HG03354 (cell line): ENCODE results near the gene CADPS.

Source experiments
- ATAC-seq: cut with Tn5 transposase; IDR thresholded peaks from one replicate; pipeline ENCODE4 v1.9.1; 2021; ENCODE audit warnings: mild to moderate bottlenecking; ENCODE audit not compliant: unreplicated experiment, poor library complexity, severe bottlenecking

The CADPS gene

DNA sequence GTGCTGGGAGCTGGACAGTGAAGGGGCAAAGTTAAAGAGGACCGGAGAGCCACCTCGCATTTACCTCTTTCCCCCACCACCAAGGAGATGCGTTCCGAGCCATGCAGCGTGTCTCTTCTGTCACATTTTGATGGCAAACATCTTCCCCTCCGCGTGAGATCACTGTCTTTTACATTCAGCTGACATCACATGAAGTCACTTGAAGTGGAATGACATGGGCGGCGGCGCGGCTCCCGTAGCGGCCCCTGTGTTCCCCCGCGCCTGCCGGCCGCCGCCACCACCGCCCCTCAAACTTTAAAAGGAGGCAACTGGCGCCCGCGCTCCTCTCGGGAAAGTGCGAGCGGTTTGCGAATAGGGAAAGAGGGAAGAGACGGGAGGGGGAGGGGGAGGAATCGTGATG is 502.0 kb downstream of the CADPS start, which contains the start of gene FEZF2:
TSS of gene FEZF2 (minus strand) at position 336 of the 400 bp plus-strand sequence. CDS start 682 bp downstream, outside the sequence.
- ATAC-seq = no peak

DNA sequence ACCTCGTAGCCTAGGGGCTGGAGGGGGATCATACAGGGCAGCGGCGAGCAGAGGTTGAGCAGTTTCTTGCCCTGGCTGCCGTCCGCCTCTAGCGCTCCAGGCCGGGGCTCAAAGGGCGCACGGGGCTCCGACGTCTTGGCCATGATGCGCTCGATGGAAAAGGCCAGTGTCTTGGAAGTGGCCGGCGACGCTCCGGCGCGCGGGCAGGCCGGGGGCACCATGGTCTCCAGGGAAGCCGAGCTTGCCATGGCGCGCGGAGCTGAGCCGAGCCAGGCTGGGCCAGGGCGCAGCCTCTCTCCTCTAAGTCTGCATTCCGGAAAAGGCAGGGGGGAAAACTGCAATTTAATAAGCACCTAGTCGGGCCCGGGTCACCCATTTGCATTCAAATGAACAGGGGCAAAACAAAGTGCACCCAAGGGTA is 502.6 kb downstream of the CADPS start:
- no peak for ATAC-seq

DNA sequence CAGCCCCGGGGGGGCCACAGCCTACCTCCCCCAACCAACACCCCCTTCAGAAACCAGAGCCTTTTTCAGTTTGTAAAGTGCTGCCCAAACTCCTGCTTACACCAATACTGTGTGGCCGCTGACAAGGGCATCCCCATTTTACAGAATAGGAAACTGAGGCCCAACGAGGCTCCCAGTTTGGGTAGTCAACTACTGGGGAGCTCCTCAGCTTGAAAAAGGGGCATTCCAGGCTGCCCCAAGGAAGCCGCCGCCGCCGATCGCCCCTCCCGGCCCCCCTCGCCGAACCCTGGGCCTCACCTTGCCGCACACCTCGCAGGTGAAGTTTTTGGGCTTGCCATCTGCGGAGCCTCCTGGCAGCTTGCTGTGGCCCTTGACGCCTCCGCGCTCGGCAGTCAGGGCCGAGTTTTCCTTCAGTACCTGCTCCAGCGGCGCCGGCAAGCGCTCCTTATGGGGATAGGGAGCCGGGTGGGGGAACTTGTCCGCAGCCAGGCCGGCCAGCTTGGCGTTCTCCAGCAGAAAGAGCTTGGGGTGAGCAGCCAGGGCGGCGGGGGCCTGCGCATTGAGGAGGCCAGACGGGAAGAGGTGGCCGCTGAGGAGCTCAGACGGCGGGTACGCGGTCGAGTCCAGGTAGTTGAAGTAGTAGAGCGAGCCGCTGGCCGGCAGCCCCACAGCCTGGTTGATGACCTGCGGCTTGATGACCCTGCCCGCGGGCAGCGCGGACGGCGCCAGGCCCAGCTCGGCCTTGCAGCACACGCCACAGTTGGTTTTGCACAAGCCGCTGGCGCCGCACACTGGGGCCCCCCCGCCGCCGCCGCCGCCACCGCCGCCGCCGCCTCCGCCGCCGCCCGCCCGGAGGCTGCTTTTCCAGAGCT is 503.3 kb downstream of the CADPS start:
- ATAC-seq = no peak

DNA sequence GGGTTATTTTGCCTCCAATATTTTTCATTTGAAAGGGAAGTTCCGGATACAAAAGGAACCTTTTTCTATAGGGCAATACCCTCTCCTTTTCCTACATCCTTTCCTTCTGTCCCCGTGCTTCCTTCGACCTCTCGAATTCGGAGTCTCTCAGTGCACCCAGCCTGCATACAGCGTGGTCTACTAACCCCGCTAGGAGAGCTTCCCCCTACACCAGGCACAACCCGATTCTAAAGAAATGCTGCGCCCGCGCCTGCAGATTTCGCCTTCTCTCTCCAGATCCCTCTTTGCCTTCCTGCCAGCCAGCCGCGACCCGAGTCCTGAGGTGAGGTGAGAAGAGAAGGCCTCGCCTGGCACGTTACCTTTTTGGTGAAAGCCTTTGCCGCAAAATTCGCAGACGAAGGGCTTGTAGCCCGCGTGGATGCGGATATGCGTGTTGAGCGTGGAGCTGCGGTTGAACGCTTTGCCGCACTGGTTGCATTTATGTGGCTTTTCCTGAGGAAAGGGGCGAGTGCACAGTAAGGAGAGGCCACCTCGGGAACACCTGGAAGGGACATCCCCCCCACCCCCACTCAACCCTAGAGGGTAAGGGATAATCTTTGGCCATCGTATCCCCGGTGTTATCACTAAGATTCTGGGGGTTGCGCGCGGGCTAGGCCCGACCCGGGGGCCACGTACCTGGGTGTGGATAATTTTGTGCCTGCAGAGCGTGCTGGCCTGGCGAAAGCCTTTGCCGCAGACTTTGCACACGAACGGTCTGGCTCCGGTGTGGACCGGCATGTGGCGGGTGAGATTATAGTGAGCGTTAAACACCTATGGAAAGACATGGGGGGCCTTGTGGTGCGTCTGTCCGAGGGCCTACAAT is 504.1 kb downstream of the CADPS start:
- ATAC-seq = no peak

DNA sequence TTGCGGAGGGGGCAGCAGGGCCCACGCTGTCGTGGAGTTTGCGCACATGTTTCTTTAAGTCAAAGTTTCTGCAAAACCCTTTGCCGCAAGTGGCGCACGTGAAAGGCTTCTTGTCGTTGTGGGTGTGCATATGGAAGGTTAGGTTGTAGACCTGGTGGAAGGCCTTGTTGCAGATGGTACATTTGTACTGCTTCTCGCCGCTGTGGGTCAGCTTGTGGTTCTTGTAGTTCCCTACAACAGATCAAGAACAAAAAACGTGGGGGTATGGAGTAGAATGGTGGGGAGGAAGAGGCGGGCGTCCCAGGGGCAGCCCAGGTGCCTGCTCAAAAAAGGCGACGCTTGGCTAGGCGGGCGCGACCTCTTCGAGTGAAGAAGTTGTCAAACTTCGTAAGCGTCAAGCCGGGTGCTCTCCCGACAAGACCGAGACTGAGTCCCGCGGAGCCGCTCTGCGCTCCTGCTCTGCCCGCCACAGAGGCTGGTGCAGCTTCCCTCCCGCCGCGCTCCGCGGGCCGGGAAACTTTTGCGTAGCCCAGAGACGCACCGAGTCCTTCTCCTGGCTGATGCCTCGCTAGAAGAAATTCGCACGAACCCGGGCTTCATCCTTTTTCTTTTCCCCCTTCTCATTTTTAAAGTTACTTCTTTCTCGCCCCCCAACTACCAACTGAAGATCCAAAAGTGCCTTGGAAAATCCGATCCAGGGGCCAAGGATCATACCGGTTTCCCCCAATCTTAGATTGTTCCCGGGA is 504.9 kb downstream of the CADPS start:
- ATAC-seq = no peak

DNA sequence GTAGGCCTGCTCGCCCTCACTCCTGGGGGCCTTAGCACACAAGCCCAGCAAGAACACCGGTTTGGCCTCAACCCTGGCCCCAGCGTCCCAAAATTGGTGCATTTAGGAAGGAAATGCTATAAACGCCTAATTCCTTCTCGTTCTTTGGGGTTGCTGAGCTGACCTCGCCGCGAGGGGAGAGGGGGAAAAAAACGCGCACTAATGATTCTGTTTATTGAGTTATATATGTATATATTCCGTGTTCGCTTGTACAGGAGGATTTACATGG is 505.8 kb downstream of the CADPS start:
- ATAC-seq = no peak

DNA sequence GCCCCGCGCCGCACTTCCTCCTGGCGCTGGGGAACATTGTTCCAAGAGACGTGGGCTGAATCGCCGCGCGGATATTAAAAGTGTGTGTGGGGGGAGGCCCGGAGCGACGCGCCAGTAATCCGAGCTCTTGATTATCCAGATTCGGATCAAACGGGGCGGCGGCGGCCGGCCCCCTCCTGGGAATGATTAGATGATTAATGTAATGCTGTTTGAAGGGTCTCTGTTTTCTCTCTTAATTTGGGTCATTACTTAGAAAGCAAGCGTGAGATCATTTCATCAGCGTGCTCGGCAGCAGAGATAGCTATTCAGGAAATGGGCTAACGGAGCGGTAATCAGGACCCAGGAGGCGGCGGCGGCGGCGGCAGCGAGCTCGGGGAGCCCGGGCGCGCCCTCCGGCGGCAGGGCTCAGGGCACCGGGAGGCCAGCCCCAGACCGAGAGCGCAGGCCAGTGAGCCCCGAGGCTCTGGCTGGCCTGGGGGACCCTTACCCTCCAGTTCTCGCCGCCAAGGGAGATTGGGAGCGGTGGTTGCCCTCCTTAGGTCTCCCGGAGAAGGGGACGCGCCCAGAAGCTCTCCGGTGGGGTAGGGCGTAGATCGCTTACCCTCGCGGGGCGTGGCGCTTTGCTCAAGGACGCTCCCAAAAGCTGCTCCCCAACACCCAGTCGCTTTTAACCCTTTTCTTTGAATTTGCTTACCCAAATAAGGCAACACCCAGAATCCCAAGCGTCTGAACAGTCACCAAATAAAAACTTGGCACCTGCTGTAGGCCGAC is 506.3 kb downstream of the CADPS start:
- no peak for ATAC-seq

DNA sequence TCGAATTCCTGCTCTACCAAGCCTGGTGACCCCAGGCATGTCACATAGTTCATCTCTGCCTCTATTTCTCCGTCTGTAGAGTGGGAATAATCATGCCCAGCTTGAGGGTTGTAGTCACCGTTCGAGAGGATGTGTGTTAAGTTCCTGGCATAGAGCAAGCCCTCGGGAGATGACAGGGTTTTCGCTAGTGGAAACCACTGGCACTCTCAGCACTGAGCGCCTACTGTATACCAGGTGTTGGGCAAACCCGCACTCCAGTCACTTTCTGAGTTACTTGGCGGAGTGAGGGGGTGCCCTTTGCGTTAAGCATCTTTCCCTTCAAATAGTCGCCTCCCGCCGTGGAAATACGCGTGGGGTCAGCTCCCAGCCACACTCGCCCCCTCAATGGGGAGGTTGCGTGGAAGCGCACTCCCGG is 506.9 kb downstream of the CADPS start:
- ATAC-seq = no peak

DNA sequence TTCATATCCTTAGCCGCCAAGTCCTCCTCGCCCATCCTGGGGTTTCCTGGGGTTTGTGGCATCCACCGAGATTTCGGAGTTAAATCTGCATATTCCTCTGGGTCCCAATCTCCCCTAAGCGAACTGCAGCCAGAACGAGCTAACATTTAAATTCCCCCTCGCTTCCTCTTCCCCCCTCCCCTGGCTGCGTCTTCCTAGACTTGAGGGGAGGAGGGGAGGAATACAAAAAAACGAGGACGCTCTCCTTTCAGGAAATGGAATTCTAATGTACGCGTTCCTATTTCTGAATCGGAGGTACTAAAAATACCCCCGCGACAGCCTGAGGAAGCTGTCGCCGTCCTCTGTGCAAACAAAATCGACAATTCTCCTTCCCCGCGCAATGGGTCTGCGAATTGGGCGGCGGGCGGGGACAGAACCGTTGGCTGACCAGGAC is 507.4 kb downstream of the CADPS start:
- ATAC-seq = no peak

DNA sequence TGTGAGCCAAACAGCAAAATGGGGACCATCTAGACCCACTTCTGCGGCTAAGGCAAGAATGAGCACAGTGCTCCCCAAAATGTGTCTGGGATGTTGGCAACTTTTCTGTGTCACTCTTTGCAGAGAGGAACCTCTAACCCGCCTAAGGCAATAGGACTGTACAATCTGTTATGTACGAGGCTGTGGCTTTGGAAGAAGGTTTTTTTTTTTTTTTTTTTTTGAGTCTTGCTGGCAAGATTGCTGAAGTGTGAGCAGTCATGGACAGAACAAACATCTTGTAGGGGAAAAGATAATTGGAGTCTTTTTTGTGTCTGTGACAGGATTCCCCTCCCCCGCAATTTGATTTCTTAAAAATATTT is 509.1 kb downstream of the CADPS start:
- no peak for ATAC-seq

DNA sequence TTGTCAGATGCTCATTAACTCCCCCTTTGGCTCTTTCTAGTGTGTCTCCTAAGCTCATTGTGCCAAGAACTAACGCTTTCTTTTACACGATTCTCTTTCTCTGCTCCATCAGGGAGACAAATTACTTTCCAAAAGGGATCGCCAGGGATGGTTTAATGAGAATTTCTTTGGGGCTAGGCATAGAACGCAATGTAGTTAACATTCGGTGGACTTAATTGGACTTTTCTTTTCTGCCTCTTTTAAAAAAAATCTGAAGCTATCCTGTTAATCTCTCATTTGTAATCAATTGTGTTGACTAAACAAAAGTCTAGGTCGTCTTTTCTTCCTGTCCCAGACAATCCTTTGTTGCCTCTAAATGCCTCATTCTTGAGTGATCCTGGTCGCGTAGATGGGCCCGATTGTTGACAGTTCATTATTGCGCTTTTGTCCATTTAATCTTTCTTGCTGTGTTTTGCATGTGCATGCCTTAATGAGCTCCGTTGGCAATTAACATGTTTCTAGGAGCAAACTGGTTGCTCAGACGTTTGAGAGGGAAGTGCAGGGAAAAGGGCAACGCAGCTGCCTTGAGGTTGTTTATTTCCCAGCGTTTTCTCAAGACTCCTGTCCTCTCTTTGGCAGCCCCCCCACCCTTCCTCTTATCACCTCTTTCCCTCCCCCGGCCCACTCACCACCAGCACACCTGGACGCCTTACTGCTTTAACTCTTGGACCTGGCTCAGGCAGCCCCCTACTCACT is 509.7 kb downstream of the CADPS start:
- no peak for ATAC-seq

DNA sequence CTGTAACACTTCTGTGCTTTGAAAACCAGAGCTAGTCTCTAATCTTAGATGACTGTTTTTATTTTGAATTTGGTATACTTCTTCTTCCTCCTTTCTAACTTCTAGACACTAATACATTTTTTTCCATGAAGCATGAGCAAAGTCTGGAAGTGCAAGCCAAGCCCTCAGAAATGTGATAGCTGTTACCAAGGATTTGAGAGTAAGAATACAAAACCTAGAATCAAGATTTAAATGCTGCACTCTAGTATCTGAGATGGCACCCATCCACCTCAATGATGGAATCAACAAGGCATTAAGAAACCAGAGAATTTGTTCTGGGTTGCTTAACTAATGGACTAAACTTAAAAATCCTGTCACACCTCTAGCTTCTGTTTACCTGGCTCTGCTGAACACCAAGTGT is 511.0 kb downstream of the CADPS start:
- no peak for ATAC-seq

DNA sequence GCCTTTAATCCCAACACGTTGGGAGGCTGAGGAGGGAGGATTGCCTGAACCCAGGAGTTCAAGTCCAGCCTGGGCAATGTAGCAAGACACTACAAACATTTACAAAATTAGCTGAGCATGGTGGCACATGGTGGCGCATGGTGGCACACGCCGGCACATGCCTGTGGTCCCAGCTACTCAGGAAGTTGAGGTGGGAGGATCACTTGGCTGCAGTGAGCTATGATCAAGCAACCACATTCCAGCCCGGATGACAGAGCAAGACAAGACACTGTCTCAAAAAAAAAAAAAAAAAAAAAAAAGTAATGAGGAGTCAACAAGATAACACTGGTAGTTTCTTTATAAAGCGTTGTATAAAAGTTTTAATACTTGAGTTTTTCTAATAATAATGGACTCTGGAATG is 511.9 kb downstream of the CADPS start:
- ATAC-seq = no peak

DNA sequence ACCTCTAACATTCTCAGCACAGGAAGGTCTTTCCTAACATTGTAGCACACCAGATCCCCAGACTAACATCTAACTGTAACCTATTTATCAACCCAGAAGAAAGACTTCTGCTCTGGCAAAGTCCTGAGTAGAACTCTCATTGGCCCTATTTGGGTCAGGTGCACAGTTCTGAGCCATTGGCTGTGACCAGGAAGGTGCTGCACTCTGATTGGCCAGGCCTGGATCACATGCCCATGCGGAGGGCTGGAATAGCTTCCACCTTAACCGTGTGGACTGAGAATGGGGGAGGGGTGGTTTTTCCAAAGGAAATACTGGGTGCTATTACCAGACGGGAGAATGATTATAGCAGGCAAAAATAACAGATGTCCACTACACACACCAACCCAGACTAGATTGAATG is 513.4 kb downstream of the CADPS start:
- peak; percentile 63 for ATAC-seq

DNA sequence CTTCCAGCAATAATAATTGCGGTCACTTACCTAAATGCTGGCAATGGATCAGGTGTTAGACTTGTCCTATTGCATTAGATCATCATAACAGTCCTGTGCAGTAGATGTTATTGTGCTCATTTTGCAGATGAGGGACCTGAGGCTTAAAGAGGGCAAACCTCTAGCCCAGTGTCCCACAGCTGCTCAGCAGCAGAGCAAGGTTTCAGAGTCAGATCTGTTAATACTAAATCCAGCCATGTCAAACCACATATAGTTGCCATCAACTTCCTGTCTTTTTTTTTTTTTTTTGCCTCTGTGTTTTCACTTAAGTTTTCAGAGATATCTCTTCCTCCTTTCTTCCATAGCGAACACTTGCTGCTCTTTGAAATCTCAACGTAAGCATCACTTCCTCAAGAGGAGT is 514.0 kb downstream of the CADPS start:
- peak; percentile 98 for ATAC-seq

DNA sequence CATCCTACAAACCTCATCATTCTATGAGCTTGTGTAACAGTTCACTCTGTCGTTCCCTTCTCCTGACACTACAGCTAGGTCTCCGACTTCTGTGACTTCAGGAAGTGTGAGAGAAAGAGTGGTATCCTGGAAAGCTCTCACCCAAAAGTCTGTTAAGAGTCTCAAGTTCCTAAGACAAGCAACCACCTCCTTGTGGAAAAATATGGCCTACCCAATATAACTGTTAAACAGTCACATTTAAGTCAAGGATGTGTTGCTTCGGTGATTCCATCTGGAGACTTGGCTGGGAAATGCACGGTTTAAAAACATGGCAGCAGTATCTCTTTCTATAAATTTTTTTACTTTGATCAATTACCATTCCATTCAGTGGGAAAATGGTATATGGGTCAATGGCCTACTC is 515.7 kb downstream of the CADPS start:
- ATAC-seq = no peak

DNA sequence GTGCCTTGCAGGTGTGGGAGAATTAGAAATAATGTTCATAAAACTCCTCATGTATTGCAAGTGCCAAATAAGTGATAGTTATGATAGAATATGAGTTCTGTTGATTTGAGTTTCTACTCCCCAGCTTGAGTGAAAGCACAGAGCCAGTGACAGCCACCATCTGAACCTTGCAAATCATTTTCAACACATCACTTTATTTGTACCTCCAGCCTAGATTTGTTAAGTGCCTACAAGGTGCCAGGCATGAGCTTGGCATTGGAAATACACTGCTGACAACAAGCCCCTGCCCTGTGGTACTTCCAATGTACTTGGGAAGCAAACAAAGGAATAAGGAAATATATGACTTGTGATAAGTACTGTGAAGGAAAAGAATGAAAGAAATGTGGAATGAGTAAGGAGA is 518.9 kb downstream of the CADPS start:
- ATAC-seq = no peak

DNA sequence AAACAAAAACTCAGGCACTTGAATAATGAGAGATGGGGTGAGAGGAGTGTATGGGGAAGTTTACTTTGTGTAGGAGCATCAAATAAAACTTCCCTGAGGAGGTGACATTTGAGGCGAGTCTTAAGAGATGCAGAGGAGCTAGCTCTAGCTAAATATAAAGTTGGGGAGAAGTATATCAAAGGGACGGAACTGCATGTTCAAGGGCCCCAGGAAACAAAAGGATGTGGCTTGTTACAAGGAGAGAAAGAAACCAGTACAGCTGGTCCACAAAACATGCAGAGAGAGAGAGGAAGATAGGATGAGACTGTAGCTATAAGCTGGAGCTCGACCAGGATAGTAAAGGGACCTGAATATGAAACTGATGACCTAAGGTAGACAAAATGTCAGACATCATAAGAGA is 519.5 kb downstream of the CADPS start:
- no peak for ATAC-seq
